ENCODE measurements around the gene GNPTG.

Gene GNPTG

GRCh38 chr16:1412847-1413246 lies 61.1 kb downstream of the GNPTG start:
- H3K4me3 ChIP-seq (ENCODE audit: low read depth in 1 of 2, low read length in 2 of 2) = no peak overlapping the region
- H3K36me3 ChIP-seq (ENCODE audit: control insufficient read depth in 1 of 2, insufficient read depth in 2 of 2, low read length in 2 of 2) = peaks cover 0 to 4% of the 10 kb centered on the region in 2 donors
- no peaks in the 10 kb centered on the region for H3K9me3 ChIP-seq (ENCODE audit: control insufficient read depth in 1 of 2, low read length in 2 of 2)
- peaks cover 0 to 24% of the 10 kb centered on the region in 2 donors for H3K4me1 ChIP-seq (ENCODE audit: control insufficient read depth in 1 of 2, insufficient read depth in 2 of 2, low read length in 2 of 2)
- no peak overlapping the region for H3K27ac ChIP-seq (ENCODE audit: low read length)
- no peaks in the 10 kb centered on the region for H3K27me3 ChIP-seq (ENCODE audit: low read depth, low read length)

All from muscle layer of duodenum (tissue), 2 donors.